Measurements from ENCODE around the gene GRB2. TPM values are rescaled to one million over a fixed set of nuclear protein-coding genes. Genes with fewer than 3 reads are reported as not detected.

Gene GRB2
- total RNA-seq, 1 experiment from 2014 or later: 148 TPM

DNA sequence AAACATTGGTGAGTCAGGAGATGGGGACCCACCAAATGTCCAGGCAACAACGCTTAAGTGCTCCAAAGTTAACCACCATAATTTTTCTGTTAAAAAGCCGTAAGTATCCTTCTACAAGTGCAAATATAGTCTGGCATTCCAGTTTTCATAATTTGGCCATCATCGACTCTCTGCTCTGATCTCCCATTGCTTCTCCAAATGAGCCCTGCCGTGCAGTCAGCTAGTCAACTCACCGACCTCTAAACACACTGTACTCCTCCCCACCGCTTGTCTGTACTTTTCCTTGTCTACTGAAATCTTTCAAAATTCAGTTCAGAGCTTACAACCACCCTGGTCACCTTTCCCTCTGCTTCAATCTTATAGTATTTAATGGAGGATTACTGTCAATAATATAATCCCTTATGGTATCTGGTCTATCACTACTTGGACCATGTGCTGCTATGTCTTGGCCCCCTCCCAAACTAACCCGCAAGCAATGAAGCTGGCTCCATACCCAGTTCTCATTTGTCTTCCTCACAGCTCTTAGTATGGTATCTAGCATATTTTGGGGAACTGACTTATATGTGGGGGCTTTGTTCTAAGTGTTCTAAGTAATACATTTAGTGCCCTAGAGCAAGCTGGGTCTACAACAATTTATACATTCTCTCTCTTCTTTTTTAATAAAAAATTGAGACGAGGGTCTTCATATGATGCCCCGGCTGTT, 63.5 kb downstream of the GRB2 start:
- BruUV-seq (replicated peaks): no TSS peak
- CTCF ChIA-PET: no interaction called here

DNA sequence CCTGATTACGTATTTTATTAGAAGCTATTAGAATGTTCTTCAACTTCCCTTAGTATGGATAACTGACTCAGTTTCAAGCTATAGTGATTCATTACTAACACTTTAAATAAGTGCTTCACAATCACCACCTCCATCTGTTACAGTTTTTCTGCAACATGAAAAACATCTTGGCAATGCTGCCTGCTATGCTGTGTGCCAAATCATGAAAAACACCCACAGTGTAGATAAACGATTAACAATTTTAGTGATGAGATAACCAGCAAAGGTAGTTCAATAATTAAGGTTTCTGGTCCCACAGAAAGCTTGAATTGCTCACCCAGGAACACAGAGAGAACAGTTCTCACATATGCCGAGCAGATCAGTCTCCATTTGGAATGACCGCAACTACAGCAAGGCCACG, 64.8 kb downstream of the GRB2 start:
- CTCF ChIA-PET: interaction anchor here (0.6 kb wide), 1 partner anchor 287 kb away, joined by 11 read pairs; no protein-coding TSS in a partner anchor
- DNase-seq (ENCODE audit: low read depth, low spot score): no peak

More for the DNA sequence above, 63.5 kb downstream of the GRB2 start:
- Histone ChIP-seq H3K9me3 (ENCODE audit: control insufficient read depth, insufficient read depth, low read depth, low read length) (no peaks in the 10 kb centered on the region), H3K27ac (ENCODE audit: low read length) (no peak overlapping the region), H3K36me3 (ENCODE audit: control insufficient read depth, insufficient read depth, low read length) (no peaks in the 10 kb centered on the region), H3K4me3 (ENCODE audit: low read depth in 2 of 2, low read length in 2 of 2) (no peak overlapping the region), H3K27me3 (ENCODE audit: control insufficient read depth, insufficient read depth, low read length) (no peaks in the 10 kb centered on the region), H3K4me1 (ENCODE audit: control insufficient read depth, insufficient read depth, low read length) (peaks cover 8% of the 10 kb centered on the region; the same call in 1 of the 2 replicates)
- intact Hi-C loops (cut with micrococcal nuclease; ENCODE audit: unreplicated experiment): no loop called here
- DNase-seq (ENCODE audit: low read depth, low spot score) (no peak), ATAC-seq (no peak; the same call in 1 of the 2 replicates)
- in situ Hi-C loops (cut with HindIII; ENCODE audit: low pct_unique_long_range_greater_than_20kb, low sequenced_read_pairs): no loop called here
- POLR2A ChIA-PET: no interaction called here
- TF ChIP-seq, protein P1, sequence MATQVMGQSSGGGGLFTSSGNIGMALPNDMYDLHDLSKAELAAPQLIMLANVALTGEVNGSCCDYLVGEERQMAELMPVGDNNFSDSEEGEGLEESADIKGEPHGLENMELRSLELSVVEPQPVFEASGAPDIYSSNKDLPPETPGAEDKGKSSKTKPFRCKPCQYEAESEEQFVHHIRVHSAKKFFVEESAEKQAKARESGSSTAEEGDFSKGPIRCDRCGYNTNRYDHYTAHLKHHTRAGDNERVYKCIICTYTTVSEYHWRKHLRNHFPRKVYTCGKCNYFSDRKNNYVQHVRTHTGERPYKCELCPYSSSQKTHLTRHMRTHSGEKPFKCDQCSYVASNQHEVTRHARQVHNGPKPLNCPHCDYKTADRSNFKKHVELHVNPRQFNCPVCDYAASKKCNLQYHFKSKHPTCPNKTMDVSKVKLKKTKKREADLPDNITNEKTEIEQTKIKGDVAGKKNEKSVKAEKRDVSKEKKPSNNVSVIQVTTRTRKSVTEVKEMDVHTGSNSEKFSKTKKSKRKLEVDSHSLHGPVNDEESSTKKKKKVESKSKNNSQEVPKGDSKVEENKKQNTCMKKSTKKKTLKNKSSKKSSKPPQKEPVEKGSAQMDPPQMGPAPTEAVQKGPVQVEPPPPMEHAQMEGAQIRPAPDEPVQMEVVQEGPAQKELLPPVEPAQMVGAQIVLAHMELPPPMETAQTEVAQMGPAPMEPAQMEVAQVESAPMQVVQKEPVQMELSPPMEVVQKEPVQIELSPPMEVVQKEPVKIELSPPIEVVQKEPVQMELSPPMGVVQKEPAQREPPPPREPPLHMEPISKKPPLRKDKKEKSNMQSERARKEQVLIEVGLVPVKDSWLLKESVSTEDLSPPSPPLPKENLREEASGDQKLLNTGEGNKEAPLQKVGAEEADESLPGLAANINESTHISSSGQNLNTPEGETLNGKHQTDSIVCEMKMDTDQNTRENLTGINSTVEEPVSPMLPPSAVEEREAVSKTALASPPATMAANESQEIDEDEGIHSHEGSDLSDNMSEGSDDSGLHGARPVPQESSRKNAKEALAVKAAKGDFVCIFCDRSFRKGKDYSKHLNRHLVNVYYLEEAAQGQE (IDR thresholded peaks at IDR 0.05; ENCODE audit: insufficient read depth in 1 of 2, low read depth in 2 of 2, low read length in 1 of 2): no peak
- TF ChIP-seq TCF7L2 (IDR thresholded peaks at IDR 0.05; ENCODE audit: low read depth, low read length) (no peak), POLR2AphosphoS5 (IDR thresholded peaks at IDR 0.05; ENCODE audit: low read depth, low read length) (no peak), SIN3A (IDR thresholded peaks at IDR 0.05; ENCODE audit: borderline replicate concordance, insufficient read depth, low read depth, low read length) (no peak)
- TF ChIP-seq, protein P2, sequence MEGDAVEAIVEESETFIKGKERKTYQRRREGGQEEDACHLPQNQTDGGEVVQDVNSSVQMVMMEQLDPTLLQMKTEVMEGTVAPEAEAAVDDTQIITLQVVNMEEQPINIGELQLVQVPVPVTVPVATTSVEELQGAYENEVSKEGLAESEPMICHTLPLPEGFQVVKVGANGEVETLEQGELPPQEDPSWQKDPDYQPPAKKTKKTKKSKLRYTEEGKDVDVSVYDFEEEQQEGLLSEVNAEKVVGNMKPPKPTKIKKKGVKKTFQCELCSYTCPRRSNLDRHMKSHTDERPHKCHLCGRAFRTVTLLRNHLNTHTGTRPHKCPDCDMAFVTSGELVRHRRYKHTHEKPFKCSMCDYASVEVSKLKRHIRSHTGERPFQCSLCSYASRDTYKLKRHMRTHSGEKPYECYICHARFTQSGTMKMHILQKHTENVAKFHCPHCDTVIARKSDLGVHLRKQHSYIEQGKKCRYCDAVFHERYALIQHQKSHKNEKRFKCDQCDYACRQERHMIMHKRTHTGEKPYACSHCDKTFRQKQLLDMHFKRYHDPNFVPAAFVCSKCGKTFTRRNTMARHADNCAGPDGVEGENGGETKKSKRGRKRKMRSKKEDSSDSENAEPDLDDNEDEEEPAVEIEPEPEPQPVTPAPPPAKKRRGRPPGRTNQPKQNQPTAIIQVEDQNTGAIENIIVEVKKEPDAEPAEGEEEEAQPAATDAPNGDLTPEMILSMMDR (IDR thresholded peaks at IDR 0.05): no peak

More for the DNA sequence above, 64.8 kb downstream of the GRB2 start:
- no TSS peak for BruUV-seq (replicated peaks)
- TF ChIP-seq TCF7L2 (IDR thresholded peaks at IDR 0.05; ENCODE audit: low read depth, low read length): no peak
- TF ChIP-seq SIN3A (IDR thresholded peaks at IDR 0.05; ENCODE audit: borderline replicate concordance, insufficient read depth, low read depth, low read length): no peak
- TF ChIP-seq, protein P1 (IDR thresholded peaks at IDR 0.05; ENCODE audit: insufficient read depth in 1 of 2, low read depth in 2 of 2, low read length in 1 of 2): no peak
- TF ChIP-seq, protein P2 (IDR thresholded peaks at IDR 0.05): no peak
- TF ChIP-seq POLR2AphosphoS5 (IDR thresholded peaks at IDR 0.05; ENCODE audit: low read depth, low read length): no peak
- POLR2A ChIA-PET: interaction anchor here (0.6 to 0.9 kb wide), 2 partner anchors 10 to 15 kb away, joined by 3 to 7 read pairs; no protein-coding TSS in a partner anchor
- intact Hi-C loops (cut with micrococcal nuclease; ENCODE audit: unreplicated experiment) (no loop called here), in situ Hi-C loops (cut with HindIII; ENCODE audit: low pct_unique_long_range_greater_than_20kb, low sequenced_read_pairs) (no loop called here)
- Histone ChIP-seq H3K4me1 (ENCODE audit: control insufficient read depth, insufficient read depth, low read length) (peaks cover 8% of the 10 kb centered on the region; the same call in 1 of the 2 replicates), H3K36me3 (ENCODE audit: control insufficient read depth, insufficient read depth, low read length) (no peaks in the 10 kb centered on the region), H3K9me3 (ENCODE audit: control insufficient read depth, insufficient read depth, low read depth, low read length) (no peaks in the 10 kb centered on the region), H3K27me3 (ENCODE audit: control insufficient read depth, insufficient read depth, low read length) (no peaks in the 10 kb centered on the region), H3K4me3 (ENCODE audit: low read depth in 2 of 2, low read length in 2 of 2) (no peak overlapping the region), H3K27ac (ENCODE audit: low read length) (no peak overlapping the region)
- ATAC-seq: no peak

All from Panc1 (cell line).